HG03575 (cell line): ENCODE results near the gene PIH1D1.
"Not testable (repeated sequence)": the region's sequence is repeated elsewhere in the genome, so short reads cannot be mapped to it uniquely, and the experiment has no call there.

Experiments used
- ATAC-seq: cut with Tn5 transposase; IDR thresholded peaks from one replicate; pipeline ENCODE4 v1.9.1; 2021; ENCODE audit not compliant: unreplicated experiment, insufficient number of reproducible peaks, low FRiP score; ENCODE audit errors: extremely low read depth

Gene PIH1D1

GRCh38 chr19:49486710-49487276, 35.2 kb upstream of the PIH1D1 start:
- ATAC-seq, result no peak

DNA sequence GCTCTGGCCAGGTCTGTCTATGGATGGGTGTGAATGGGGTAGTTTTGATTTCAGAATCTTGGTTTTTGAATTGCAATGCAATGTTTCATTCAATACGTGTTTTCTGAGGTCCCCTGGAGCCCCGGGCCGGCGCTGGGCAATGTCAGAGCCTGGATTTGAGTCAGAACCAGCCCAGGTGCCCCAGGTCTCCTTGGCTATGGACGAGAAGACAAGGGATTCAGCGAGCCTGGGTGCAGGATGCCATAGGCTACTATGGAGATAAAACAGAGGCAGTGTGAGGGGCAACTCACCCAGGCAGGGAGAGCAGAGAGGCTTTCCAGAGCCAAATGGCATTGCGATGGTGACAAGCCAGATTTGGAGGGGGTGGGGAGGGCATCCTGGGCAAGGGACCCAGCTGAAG, 34.6 kb upstream of the PIH1D1 start:
- ATAC-seq, result no peak

- ATAC-seq, result no peak
Measured at GRCh38 chr19:49481020-49481683, 29.5 kb upstream of the PIH1D1 start.

DNA sequence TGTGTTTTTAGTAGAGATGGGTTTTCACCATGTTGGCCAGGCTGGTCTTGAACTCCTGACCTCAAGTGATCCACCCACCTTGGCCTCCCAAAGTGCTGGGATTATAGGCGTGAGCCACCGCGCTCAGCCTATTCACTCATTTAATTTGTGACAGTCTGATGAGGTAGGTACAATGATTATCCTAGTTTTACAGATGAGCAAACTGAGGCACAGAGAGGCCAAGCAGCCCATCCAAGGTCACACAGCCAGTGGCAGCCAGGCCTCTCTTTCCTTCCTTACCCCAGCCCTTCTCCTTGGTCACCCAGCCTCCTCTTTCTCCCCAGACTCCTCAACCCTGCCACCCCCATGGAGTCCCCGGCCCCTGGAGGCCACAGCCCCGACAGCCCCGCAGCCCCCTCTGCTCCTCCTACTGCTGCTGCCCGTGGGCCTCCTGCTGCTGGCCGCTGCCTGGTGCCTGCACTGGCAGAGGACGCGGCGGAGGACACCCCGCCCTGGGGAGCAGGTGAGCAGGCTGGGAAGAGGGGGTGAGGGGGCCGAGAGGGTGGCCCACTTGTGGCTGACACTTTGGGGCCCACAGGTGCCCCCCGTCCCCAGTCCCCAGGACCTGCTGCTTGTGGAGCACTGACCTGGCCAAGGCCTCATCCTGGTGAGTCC, 28.5 kb upstream of the PIH1D1 start:
- ATAC-seq, result no peak

GRCh38 chr19:49475995-49476880, 24.6 kb upstream of the PIH1D1 start:
- ATAC-seq, result no peak

- ATAC-seq, result no peak
Measured at GRCh38 chr19:49475191-49475917, 23.7 kb upstream of the PIH1D1 start.

DNA sequence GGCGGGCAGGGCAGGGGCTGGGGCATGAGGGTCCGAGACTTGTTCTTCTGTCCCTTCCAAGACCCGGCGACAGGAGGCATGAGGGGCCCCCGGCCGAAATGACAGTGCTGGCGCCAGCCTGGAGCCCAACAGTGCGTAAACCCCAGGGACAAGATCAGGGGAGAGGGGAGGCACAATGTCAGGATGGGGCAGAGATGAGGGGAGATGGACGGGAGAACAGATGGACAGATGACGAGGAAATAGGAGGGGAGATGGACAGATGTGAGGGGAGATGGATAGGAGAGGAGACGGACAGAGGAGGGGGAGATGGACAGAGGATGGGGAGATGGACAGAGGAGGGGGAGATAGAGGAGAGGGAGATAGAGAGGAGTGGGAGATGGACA, 22.9 kb upstream of the PIH1D1 start:
- ATAC-seq, result no peak

DNA sequence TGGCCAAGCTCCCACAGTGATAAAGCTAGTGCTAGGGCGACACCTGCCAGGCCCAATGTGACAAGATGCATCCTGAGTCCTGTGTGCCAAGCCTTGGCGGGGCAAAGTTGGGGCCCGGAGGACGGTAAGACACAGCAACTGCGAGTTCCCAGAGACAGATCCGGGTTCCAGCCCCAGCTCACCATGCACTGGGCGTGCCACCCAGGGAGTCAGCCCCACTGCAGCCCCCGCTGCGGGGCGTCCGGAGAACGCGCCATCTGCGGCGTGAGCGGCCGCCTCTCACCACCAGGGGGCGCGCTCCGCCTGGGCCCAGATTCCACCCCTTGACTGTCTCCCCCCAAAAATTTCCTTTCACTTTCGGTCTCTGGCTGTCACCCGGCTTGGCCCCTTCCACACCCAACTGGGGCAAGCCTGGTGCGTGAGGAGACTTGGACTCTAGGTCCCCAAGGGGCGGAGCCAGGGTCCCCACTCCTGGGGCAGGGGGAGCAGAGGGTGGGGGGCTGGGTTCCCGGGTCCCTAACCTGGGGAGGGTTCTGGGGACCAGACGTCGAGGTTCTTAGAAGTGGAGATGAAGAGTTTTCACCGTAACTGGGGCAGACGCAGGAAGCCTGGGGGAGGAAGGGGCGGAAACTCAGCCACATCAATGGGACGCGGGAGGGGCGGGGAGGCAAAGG, 22.4 kb upstream of the PIH1D1 start, which contains the start of gene FLT3LG:
TSS of gene FLT3LG (plus strand) at position 348 of the 674 bp plus-strand sequence. CDS start 425 bp downstream, outside the sequence.
- ATAC-seq, result no peak

GRCh38 chr19:49473501-49473867, 21.9 kb upstream of the PIH1D1 start:
- ATAC-seq, result not testable (repeated sequence)

DNA sequence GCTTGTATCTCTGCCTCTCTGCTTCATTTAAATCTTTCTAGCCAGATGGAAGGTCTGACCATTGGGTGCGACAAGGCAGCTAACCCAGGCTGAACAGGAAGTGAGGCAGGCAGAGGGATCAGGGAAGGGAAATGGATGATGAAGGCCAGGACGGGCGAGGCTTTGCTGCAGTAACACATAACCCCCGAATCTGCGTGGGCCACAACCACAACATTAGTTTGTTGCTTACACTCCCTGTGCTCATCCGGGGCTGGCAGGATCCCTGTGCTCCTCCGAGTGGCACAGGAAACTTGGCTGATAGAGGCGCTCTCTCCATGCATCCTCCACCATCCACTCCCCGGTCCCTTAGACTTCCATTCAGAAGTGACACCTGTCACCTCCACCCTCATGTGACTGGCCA, 21.3 kb upstream of the PIH1D1 start:
- no peak for ATAC-seq

DNA sequence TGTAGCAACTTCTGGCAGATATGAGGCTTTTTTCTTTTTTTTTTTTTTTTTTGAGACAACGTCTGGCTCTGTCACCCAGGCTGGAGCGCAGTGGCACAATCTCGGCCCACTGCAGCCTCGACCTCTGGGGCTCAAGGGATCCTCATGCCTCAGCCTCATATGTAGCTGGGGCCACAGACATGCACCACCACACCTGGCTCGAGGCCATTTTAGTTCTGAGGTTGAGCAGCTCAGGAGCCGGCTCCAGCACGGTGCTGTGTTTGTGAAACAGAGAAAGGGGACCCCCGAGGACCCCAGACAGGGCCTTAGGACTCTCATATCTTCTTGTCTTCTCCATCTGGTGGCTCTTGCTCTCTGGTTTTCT, 19.0 kb upstream of the PIH1D1 start:
- ATAC-seq, result no peak

DNA sequence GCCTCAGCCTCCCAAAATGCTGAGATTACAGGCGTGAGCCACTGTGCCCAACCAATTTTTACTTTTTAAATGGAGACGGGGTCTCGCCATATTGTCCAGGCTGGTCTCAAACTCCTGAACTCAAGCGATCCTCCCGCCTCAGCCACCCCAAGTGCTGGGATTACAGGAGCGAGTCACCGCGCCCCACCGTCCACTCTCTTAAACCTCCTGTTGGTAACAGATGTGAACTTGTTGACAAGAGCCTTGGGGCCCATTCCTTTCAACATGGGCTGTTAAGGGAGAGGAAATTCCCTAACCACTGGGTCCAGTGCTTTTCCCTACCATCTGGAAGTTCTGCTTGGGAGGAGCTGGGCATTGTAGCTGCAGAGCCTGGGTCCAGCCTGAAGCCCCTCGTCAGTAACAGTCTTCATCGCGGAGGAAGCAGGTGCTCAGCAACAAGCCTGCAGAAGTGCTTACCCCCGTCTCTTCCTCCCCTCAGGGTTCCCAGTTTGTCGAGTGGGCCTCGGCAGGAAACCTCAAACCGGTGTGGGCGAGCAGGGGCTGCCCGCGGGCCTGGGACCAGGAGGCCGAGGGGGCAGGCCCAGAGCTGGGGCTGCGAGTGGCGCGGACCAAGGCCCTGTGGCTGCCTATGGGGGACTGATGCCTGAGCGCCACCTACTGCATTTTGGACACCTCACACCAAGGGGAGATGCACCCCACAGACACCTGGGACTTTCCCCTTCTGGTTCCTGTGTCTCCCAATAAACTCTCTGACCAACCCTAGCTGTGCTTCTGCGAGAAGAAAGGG, 18.4 kb upstream of the PIH1D1 start:
- ATAC-seq, result no peak

DNA sequence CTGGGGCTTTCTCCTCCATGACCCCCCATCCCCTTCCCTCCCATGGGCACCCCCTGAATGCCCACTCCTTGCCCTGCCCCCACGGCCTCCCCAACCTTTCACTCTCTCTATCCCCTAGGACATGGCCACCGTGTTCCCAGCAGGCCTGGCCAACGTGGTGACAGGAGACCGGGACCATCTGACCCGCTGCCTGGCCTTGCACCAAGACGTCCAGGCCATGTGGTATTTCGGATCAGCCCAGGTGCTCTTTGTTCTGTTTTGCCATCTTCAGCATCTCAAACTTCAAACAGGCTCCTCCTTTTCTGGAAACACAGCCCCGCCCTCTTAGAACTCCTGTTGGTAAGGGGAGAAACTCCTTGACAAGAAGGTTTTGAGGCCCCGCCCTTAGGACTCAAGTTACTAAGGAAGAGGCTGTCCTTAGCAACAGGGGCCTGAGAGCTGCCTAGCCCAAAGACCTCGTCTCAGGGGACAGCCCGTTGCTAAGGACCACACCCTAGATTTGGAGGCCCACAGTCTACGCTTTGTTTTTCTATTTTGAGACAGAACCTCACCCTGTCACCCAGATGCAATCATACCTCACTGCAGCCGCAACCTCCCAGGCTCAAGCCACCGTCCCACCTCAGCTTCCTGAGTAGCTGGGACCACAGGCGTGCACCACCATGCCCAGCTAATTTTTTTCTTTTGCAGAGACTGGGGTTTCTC, 17.3 kb upstream of the PIH1D1 start:
- no peak for ATAC-seq

GRCh38 chr19:49468199-49468598, 16.6 kb upstream of the PIH1D1 start:
- no peak for ATAC-seq

DNA sequence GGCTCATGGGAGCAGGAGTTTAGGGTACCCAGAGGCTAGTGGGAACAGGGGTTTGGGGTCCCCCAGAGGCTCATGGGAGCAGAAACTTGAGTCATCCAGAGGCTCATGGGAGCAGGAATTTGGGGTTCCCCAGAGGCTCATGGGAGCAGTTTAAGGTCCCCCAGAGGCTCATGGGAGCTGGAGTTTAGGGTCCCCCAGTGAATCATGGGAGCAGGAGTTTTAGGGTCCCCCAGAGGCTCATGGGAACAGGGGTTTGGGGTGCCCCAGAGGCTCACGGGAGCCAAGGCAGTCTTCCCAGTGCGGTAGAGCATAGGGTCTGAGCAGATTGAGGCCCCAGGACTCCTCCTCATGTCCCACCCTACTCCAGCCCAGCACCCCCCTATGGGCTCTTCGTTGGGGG, 13.8 kb upstream of the PIH1D1 start:
- no peak for ATAC-seq

DNA sequence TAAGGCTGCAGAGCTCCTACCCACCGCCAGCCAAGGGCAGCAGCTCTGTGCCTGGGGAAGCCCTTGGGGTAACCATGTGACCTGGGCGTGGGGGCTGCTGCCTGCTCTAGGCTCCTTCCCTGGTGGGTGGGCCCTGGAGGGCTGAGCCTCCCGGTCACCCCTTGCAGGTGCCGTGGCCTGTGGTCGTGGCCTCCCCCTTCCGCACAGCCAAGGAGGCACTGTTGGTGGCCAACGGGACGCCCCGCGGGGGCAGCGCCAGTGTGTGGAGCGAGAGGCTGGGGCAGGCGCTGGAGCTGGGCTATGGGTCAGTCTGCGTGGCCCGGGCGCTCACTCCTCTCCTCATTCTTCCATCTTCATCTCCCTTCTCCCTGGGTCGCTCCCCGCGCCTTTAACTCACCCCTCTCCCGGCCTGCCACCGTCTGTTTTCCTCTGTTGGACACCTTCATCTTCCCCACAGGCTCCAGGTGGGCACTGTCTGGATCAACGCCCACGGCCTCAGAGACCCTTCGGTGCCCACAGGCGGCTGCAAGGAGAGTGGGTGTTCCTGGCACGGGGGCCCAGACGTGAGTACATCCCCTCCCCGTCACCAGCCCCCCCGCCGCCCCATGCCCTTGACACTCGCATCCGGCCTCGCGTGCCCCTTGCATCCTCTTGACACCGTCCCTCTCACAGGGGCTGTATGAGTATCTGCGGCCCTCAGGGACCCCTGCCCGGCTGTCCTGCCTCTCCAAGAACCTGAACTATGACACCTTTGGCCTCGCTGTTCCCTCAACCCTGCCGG, 12.5 kb upstream of the PIH1D1 start:
- ATAC-seq, result no peak

- ATAC-seq, result no peak
Measured at GRCh38 chr19:49462492-49462891, 10.9 kb upstream of the PIH1D1 start.
